Retinal pigment epithelial cell (primary cell): Measurements from ENCODE around the gene AP3B2.

Source experiments
- DNase-seq: peaks from one replicate; pipeline ENCODE4 v3.0.0-alpha.2; 2010; ENCODE audit warnings: low read depth
- H3K4me3 ChIP-seq: 2 replicates; pipeline ENCODE4 v1.5.1; 2011; ENCODE audit warnings: mild to moderate bottlenecking, low read length, control low read depth, moderate library complexity
- TF ChIP-seq, protein P1 (sequence below): conservative IDR thresholded peaks from 2 replicates; pipeline ENCODE4 v1.5.1; 2011; ENCODE audit warnings: low read depth, low read length, control low read depth, inconsistent platforms

The AP3B2 gene

DNA sequence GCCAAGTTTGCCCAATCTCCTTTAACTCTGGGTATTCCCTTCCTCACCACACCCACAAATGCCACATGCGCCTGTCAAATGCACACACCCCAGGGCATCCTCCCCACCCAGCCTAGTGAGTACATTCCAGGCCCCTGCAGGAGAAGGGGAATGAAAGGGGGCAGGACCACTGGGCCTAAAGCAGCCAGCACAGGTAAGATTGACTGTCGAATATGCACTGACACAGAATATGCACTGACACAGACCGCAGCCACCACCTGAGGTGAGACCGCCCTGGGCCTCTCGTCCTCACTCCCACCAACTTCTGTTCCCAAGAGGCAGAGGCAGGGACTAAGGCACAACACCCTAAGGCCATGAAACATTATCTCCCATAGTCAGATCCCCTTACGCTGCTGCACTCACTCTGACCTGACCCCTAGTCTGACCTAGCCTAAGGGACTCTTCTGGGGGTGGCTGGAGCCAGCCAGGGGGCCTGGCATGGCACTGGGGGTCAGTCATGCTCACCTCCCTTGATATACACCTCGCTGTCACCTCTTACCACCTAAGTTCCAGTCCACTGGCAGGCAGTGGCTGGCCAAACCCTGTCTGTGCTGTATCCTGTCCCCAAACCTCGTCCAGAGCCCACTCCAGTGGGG is 10.8 kb downstream of the AP3B2 start:
- DNase-seq: no peak
- H3K4me3 ChIP-seq: no peak overlapping the region
- TF ChIP-seq, protein P1, sequence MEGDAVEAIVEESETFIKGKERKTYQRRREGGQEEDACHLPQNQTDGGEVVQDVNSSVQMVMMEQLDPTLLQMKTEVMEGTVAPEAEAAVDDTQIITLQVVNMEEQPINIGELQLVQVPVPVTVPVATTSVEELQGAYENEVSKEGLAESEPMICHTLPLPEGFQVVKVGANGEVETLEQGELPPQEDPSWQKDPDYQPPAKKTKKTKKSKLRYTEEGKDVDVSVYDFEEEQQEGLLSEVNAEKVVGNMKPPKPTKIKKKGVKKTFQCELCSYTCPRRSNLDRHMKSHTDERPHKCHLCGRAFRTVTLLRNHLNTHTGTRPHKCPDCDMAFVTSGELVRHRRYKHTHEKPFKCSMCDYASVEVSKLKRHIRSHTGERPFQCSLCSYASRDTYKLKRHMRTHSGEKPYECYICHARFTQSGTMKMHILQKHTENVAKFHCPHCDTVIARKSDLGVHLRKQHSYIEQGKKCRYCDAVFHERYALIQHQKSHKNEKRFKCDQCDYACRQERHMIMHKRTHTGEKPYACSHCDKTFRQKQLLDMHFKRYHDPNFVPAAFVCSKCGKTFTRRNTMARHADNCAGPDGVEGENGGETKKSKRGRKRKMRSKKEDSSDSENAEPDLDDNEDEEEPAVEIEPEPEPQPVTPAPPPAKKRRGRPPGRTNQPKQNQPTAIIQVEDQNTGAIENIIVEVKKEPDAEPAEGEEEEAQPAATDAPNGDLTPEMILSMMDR: no peak

DNA sequence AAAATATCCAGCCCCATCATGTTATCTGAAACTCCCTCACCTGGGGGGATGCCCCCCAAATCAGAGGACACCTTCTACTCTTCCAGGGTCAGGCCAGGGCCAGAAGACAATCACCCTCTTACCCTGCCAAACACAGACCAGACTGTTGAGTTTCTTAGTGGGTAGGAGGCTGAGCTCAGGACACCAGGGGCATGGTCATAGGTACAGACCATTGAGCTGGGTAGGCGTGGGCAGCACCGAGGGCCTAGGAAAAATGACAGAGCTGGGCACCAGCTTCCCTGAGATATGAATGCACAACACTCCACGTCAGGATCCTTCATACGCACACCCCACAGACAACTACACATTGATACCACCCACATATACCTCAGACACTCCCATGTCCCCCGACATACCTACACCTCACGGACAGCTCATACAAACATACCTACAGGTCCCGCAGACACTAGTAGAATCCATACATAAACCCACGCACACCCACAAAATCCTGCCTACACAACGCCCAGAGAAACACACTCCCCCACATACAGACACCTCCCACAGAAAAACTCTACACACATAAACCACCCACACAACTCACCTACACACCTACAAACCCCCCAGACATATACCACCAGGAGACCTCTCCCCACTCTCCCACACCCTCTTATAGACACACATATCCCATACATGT is 11.8 kb downstream of the AP3B2 start:
- TF ChIP-seq, protein P1: no peak
- no peak for DNase-seq
- H3K4me3 ChIP-seq: no peak overlapping the region

DNA sequence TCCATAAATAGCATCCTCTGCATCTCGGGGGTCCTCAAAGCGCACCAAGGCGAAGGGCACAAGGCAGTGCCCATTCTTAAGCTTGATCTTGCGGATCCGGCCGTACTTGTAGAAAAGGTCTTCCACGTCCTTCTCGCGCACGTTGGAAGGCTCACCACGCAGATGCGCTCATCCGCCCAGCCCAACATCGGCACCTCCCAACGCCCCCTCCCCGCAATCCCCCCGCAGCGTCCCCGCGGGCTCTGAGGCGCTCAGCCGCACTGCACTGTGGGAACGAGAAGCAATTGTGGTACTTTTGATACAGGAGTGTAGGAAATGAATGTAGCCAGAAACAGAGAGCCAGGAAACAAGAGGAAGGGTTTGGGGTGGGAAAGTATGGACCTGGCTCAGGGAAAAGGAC is 17.5 kb downstream of the AP3B2 start:
- no peak for DNase-seq
- TF ChIP-seq, protein P1: no peak
- H3K4me3 ChIP-seq: no peak overlapping the region

DNA sequence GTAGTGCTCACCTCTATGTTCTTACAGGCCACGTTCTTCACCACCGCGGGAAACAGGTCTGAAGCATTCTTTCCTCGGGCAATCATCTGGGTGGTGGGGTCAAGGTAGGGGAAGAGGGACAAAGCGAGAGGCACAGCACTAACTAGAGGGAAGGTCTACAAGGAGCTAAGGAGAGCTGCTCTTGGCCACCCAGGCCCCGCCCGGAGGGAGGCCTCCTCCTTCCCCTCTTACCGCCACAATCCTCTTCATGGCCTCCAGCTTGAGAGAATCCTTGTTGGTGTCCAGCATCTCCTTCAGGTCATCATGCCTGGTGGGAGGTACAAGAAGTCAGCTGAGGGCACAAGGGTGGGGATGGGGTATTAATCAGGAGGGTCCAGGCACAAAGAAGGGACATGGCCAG is 20.5 kb downstream of the AP3B2 start:
- no peak for DNase-seq
- H3K4me3 ChIP-seq: no peak overlapping the region
- TF ChIP-seq, protein P1: no peak

DNA sequence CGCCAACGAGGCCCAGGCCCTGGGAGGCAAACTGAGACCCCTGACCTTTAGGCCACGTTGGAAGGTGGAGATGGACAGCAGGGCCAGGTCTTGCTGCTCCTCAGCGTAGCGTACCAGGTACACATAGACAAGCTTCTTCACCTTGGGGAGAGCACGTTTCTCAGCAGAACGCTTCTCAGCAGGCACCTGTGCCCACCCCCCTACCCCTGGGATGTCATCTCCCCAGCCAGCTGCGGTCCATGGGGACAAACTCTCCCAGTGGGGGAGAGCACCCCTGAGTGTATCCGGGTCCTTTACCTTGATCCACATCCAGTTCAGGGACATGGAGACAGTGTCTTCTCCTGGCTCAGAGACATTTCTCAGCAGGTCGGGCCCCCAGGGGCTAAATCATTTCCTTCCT is 21.0 kb downstream of the AP3B2 start:
- no peak for DNase-seq
- TF ChIP-seq, protein P1: no peak
- H3K4me3 ChIP-seq: no peak overlapping the region

DNA sequence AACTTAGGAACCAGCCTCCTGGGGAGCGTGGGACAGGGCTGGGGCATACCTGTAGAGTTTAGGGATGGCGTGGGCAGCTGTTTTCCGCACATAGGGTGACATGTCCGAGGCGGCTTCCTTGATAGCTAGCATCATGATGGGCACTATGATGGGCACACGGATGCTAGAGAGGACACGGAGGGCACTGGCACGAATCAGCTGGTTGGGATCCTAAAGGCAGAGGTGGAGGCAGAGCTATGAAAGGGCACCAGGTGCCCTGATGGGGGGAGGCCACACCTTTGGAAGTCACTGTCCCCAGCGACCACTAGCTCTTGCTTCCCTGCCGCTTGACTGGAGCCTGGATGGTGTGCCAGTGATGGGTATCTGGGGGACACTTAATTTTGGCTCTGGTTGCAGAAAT is 28.3 kb downstream of the AP3B2 start:
- no peak overlapping the region for H3K4me3 ChIP-seq
- TF ChIP-seq, protein P1: no peak
- DNase-seq: no peak
